ENCODE results near the gene P3H2.

- no peak for TF ChIP-seq CTCF (IDR thresholded peaks at IDR 0.05)
- no peak for TF ChIP-seq POLR2A (IDR thresholded peaks at IDR 0.05)
- no peak for TF ChIP-seq EP300 (IDR thresholded peaks at IDR 0.05)
- no peak for TF ChIP-seq POLR2AphosphoS5 (IDR thresholded peaks at IDR 0.05)
Measured at GRCh38 chr3:190076136-190076535, 44.6 kb downstream of the P3H2 start.

Measured in suprapubic skin (tissue), 4 donors.